OCI-LY1 (cell line): ENCODE measurements around the gene PRMT7.

Experiments
- H2AFZ ChIP-seq: fragments of 200-600 bp; sonication (generic), shearing (Covaris generic); 2 replicates; pipeline ENCODE4 v1.6.0; 2014; ENCODE audit warnings: antibody characterized with exemption, mild to moderate bottlenecking, low read length
- H3F3A ChIP-seq: fragments of 200-600 bp; sonication (generic), shearing (Covaris generic); 2 replicates; pipeline ENCODE4 v1.6.0; 2014; ENCODE audit warnings: mild to moderate bottlenecking, antibody characterized with exemption, low read length, moderate library complexity; ENCODE audit not compliant: insufficient read depth
- H3K27ac ChIP-seq: fragments of 200-600 bp; sonication (generic); 2 replicates; pipeline ENCODE4 v1.5.1; 2014; ENCODE audit warnings: low read length, mixed run types, mild to moderate bottlenecking, low read depth; ENCODE audit not compliant: poor library complexity, severe bottlenecking
- H3K27me3 ChIP-seq: fragments of 200-600 bp; sonication (generic); 2 replicates; pipeline ENCODE4 v1.6.0; 2014; ENCODE audit warnings: antibody characterized with exemption, mild to moderate bottlenecking, low read length, moderate library complexity; ENCODE audit not compliant: insufficient read depth
- H3K36me3 ChIP-seq: fragments of 200-600 bp; sonication (generic); 2 replicates; pipeline ENCODE4 v1.6.1; 2014; ENCODE audit warnings: mild to moderate bottlenecking, antibody characterized with exemption, low read length, moderate library complexity, mixed read lengths; ENCODE audit not compliant: insufficient read depth
- H3K4me1 ChIP-seq: fragments of 200-600 bp; sonication (generic); 2 replicates; pipeline ENCODE4 v1.5.1; 2014; ENCODE audit warnings: mild to moderate bottlenecking, low read length, moderate library complexity; ENCODE audit not compliant: insufficient read depth, severe bottlenecking
- H3K4me2 ChIP-seq: fragments of 200-600 bp; sonication (generic), shearing (Covaris generic); 2 replicates; pipeline ENCODE4 v1.6.1; 2014; ENCODE audit warnings: low read length
- H3K4me3 ChIP-seq: fragments of 200-600 bp; sonication (generic); 2 replicates; pipeline ENCODE4 v1.5.1; 2014; ENCODE audit warnings: low read length, low read depth, mild to moderate bottlenecking, mixed read lengths; ENCODE audit not compliant: poor library complexity, severe bottlenecking
- H3K79me2 ChIP-seq: fragments of 200-600 bp; shearing (Covaris generic); 2 replicates; pipeline ENCODE4 v1.6.1; 2016; ENCODE audit warnings: mixed run types, low read length, mixed read lengths; ENCODE audit not compliant: insufficient read depth
- H3K9ac ChIP-seq: fragments of 200-600 bp; sonication (generic), shearing (Covaris generic); 2 replicates; pipeline ENCODE4 v1.6.1; 2014; ENCODE audit warnings: mild to moderate bottlenecking, low read length, mixed read lengths
- H3K9me2 ChIP-seq: fragments of 200-600 bp; sonication (generic), shearing (Covaris generic); 2 replicates; pipeline ENCODE4 v1.6.1; 2014; ENCODE audit warnings: low read depth, mild to moderate bottlenecking, low read length, mixed read lengths
- H3K9me3 ChIP-seq: fragments of 200-600 bp; shearing (Covaris generic); 2 replicates; pipeline ENCODE4 v1.6.1; 2014; ENCODE audit warnings: low read length, mixed read lengths
- H4K20me1 ChIP-seq: fragments of 200-600 bp; sonication (generic), shearing (Covaris generic); 2 replicates; pipeline ENCODE4 v1.6.0; 2016; ENCODE audit warnings: mild to moderate bottlenecking, low read length; ENCODE audit not compliant: insufficient read depth
- CTCF ChIP-seq: fragments of 200-600 bp; sonication (generic), shearing (Covaris generic); IDR thresholded peaks from 2 replicates; pipeline ENCODE4 v1.5.1; 2017; ENCODE audit warnings: mild to moderate bottlenecking, antibody characterized with exemption, low read length, moderate library complexity, mixed read lengths
- EZH2 ChIP-seq: fragments of 200-600 bp; sonication (generic), shearing (Covaris generic); IDR thresholded peaks from 2 replicates; pipeline ENCODE4 v1.8.0; 2017; ENCODE audit warnings: borderline replicate concordance, mixed run types, mild to moderate bottlenecking, antibody characterized with exemption, low read length, moderate library complexity, mixed read lengths

PRMT7 gene

GRCh38 chr16:68273459-68273858 is 37.4 kb upstream of the PRMT7 start:
- peak overlapping the region; percentile 9 for H3K4me3 ChIP-seq
- H3F3A ChIP-seq: peaks cover 6% of the 10 kb centered on the region; the same call in 1 of the 2 replicates
- no peaks in the 10 kb centered on the region for H4K20me1 ChIP-seq
- peaks cover 21% of the 10 kb centered on the region for H3K79me2 ChIP-seq
- H3K4me2 ChIP-seq: peak overlapping the region; percentile 28; the same call in 1 of the 2 replicates
- peaks cover 71% of the 10 kb centered on the region for H3K4me1 ChIP-seq
- peak overlapping the region; percentile 98 for H3K27ac ChIP-seq
- TF ChIP-seq CTCF: no peak
- TF ChIP-seq EZH2: no peak
- peak overlapping the region; percentile 43; the same call in 1 of the 2 replicates for H3K9ac ChIP-seq
- H3K9me3 ChIP-seq: no peaks in the 10 kb centered on the region
- no peak overlapping the region for H2AFZ ChIP-seq
- H3K36me3 ChIP-seq: peaks cover 29% of the 10 kb centered on the region
- H3K27me3 ChIP-seq: no peaks in the 10 kb centered on the region
- no peaks in the 10 kb centered on the region for H3K9me2 ChIP-seq

- peaks cover 6% of the 10 kb centered on the region; the same call in 1 of the 2 replicates for H3F3A ChIP-seq
- H3K9ac ChIP-seq: no peak overlapping the region; the same call in 1 of the 2 replicates
- no peaks in the 10 kb centered on the region for H3K27me3 ChIP-seq
- H3K9me2 ChIP-seq: no peaks in the 10 kb centered on the region
- peaks cover 67% of the 10 kb centered on the region for H3K4me1 ChIP-seq
- peaks cover 18% of the 10 kb centered on the region for H3K79me2 ChIP-seq
- H3K9me3 ChIP-seq: no peaks in the 10 kb centered on the region
- H3K4me2 ChIP-seq: peak overlapping the region; percentile 54; the same call in 1 of the 2 replicates
- H3K4me3 ChIP-seq: no peak overlapping the region
- H3K27ac ChIP-seq: peak overlapping the region; percentile 98
- no peaks in the 10 kb centered on the region for H4K20me1 ChIP-seq
- H2AFZ ChIP-seq: no peak overlapping the region
- peaks cover 32% of the 10 kb centered on the region for H3K36me3 ChIP-seq
- TF ChIP-seq CTCF (no peak), EZH2 (no peak)
Measured at GRCh38 chr16:68273896-68274295, 36.9 kb upstream of the PRMT7 start.

- H3K27ac ChIP-seq: peak overlapping the region; percentile 98
- H3K9ac ChIP-seq: no peak overlapping the region; the same call in 1 of the 2 replicates
- H3K9me3 ChIP-seq: no peaks in the 10 kb centered on the region
- H2AFZ ChIP-seq: no peak overlapping the region
- no peaks in the 10 kb centered on the region for H3K9me2 ChIP-seq
- no peaks in the 10 kb centered on the region for H4K20me1 ChIP-seq
- TF ChIP-seq EZH2 (no peak), CTCF (no peak)
- peaks cover 37% of the 10 kb centered on the region for H3K36me3 ChIP-seq
- peaks cover 64% of the 10 kb centered on the region for H3K4me1 ChIP-seq
- no peak overlapping the region for H3K4me3 ChIP-seq
- H3K4me2 ChIP-seq: peak overlapping the region; percentile 54; the same call in 1 of the 2 replicates
- no peaks in the 10 kb centered on the region for H3K27me3 ChIP-seq
- H3K79me2 ChIP-seq: peaks cover 15% of the 10 kb centered on the region
- H3F3A ChIP-seq: peaks cover 6% of the 10 kb centered on the region; the same call in 1 of the 2 replicates
Measured at GRCh38 chr16:68274441-68274840, 36.4 kb upstream of the PRMT7 start.
